Measurements from ENCODE around the gene SUDS3. TPM values are rescaled to one million over a fixed set of nuclear protein-coding genes. Genes with fewer than 3 reads are reported as not detected.

SUDS3 gene
- total RNA-seq, 2 experiments from 2014 or later, result 20.6 to 22.0 TPM

DNA sequence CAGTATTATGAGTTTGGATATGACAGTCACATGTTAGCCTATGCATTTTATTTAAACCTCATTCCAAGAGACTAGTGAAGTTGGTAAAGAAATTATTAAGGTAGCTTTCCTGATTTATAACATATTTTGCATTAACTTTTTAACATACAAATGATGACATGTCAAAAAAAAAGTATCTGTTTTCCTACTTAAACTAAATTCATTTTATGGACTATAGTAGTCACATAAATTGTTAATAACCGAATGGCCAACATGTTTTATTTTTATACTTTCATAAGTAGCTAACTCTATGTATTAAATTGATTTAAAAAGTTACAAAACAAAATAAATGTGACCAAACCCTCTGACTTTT is 18.4 kb upstream of the SUDS3 start:
- Mint-ChIP-seq H3K4me3 (peak overlapping the region; percentile 90), H3K9me3 (peaks cover 5% of the 10 kb centered on the region), H3K27ac (peak overlapping the region; percentile 90), H3K27me3 (no peaks in the 10 kb centered on the region), H3K4me1 (ENCODE audit: low read depth) (peaks cover 49% of the 10 kb centered on the region), H3K36me3 (peaks cover 12% of the 10 kb centered on the region)
- POLR2A ChIA-PET, result interaction anchor here (0.5 to 2.6 kb wide), 4 partner anchors 15 to 49 kb away, joined by 3 to 7 read pairs (median 6); partner anchors contain the start of genes SUDS3 and TAOK3
- CTCF ChIA-PET, result interaction anchor here (0.8 to 5.0 kb wide), 10 partner anchors 11 to 1224 kb away, joined by 3 to 94 read pairs (median 5); partner anchors contain the start of genes SUDS3 and TAOK3
- DNase-seq, result no peak
- intact Hi-C loops (cut with micrococcal nuclease), result loop anchor here (2.0 to 5.0 kb wide), 3 partner anchors 176 to 306 kb away; no protein-coding TSS in a partner anchor

DNA sequence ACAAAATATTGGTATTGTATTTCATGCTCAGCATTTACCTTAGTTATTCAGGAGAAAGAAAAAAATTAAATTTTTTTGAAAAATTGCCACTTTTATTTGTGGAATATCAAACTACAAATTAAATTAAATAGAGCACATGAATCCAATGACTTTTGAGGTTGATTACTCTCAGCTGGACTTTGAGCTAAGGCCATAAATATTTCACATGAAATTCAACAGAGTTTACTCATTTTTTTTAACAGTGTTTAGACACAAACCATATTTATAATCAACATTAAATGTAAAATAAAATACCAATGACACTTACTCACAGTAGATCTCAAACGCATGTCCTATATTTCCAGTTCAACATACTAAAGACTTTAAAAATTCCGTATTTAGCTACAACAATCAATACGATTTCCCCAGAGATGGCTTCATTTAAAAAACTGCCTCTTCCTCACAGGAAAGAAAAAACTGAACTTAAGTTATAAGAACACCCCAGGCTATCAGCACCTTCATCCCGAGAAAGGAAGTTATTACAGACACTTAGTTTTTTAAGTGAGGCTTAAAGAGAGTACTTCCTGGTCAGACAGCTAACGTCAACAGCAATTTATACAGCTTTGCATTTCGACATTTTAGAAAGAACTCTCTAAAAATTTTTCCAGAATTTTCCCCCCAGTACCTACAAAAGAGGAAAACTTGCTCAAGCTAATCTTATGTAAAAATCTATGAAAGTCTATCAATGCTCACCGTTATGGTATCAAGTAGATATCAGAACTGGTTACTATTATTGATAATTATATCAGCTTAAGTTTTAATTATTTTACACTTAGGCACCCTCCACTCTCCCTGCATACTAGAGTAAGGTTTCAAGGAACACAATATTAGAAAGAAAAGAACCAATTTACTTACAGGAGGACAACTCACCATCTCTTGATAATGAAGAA is 17.5 kb upstream of the SUDS3 start:
- DNase-seq, result no peak
- Mint-ChIP-seq H3K4me3 (peak overlapping the region; percentile 90), H3K9me3 (peaks cover 5% of the 10 kb centered on the region), H3K4me1 (ENCODE audit: low read depth) (peaks cover 45% of the 10 kb centered on the region), H3K27me3 (no peaks in the 10 kb centered on the region), H3K36me3 (peaks cover 11% of the 10 kb centered on the region), H3K27ac (peak overlapping the region; percentile 91)
- intact Hi-C loops (cut with micrococcal nuclease), result loop anchor here (1.0 to 5.0 kb wide), 5 partner anchors 14 to 307 kb away; no protein-coding TSS in a partner anchor
- POLR2A ChIA-PET, result interaction anchor here (1.0 to 2.6 kb wide), 5 partner anchors 14 to 51 kb away, joined by 3 to 7 read pairs (median 7); partner anchors contain the start of genes SUDS3 and TAOK3
- CTCF ChIA-PET, result interaction anchor here (0.6 to 5.0 kb wide), 12 partner anchors 10 to 1521 kb away, joined by 3 to 94 read pairs (median 4); partner anchors contain the start of genes SUDS3 and TAOK3

GRCh38 chr12:118359541-118359915 is 16.8 kb upstream of the SUDS3 start:
- H3K9me3 Mint-ChIP-seq, result peaks cover 2% of the 10 kb centered on the region
- intact Hi-C loops (cut with micrococcal nuclease), result loop anchor here (1.0 to 5.0 kb wide), 5 partner anchors 14 to 307 kb away; no protein-coding TSS in a partner anchor
- POLR2A ChIA-PET, result interaction anchor here (1.0 to 2.6 kb wide), 5 partner anchors 13 to 52 kb away, joined by 3 to 7 read pairs (median 7); partner anchors contain the start of genes SUDS3 and TAOK3
- CTCF ChIA-PET, result interaction anchor here (1.0 to 5.0 kb wide), 5 partner anchors 11 to 199 kb away, joined by 3 to 94 read pairs (median 4); partner anchors contain the start of genes SUDS3 and TAOK3
- H3K36me3 Mint-ChIP-seq, result peaks cover 7% of the 10 kb centered on the region
- peak overlapping the region; percentile 90 for H3K4me3 Mint-ChIP-seq
- peak; percentile 47 for DNase-seq
- peaks cover 42% of the 10 kb centered on the region for H3K4me1 Mint-ChIP-seq (ENCODE audit: low read depth)
- no peaks in the 10 kb centered on the region for H3K27me3 Mint-ChIP-seq
- peak overlapping the region; percentile 91 for H3K27ac Mint-ChIP-seq

DNA sequence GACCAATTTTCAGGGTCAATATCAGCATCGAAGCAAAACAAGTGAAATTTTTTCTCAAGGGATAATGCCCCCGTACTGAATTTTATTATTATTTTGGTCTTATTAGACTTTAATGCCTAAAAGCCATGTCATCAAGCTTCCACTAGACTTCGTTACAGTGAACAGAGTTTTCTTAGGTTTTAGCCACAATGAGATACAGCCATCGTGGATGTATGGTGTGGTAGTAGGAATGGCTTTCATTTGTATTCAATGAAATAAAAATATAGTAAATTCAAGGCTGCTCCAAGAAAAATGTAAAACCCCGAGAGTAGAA is 15.3 kb upstream of the SUDS3 start:
- Mint-ChIP-seq H3K4me1 (ENCODE audit: low read depth) (peaks cover 28% of the 10 kb centered on the region), H3K9me3 (no peaks in the 10 kb centered on the region), H3K27me3 (no peaks in the 10 kb centered on the region), H3K36me3 (no peaks in the 10 kb centered on the region), H3K27ac (no peak overlapping the region), H3K4me3 (no peak overlapping the region)
- ChIA-PET CTCF (interaction anchor here (0.8 kb wide), 1 partner anchor 16 kb away, joined by 3 read pairs; the partner anchor contains the start of gene SUDS3), POLR2A (no interaction called here)
- intact Hi-C loops (cut with micrococcal nuclease), result no loop called here
- DNase-seq, result no peak

DNA sequence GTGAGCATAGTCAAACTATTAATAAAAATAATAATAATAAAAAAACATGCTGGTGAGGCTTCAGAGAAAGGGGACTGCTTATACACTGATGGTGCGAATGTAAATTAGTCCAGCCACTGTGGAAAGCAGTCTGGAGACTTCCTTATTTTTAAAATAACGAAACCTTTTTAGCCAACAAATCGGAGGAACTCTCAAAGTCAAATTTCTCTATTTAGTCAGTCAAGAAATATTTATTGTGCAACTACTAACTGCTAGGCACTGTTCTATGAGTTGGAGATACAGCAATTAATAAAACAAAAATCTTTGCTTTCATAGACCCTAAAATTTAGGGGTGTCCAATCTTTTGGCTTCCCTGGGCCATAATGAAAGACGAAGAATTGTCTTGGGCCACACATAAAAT is 14.5 kb upstream of the SUDS3 start:
- intact Hi-C loops (cut with micrococcal nuclease), result no loop called here
- Mint-ChIP-seq H3K36me3 (no peaks in the 10 kb centered on the region), H3K4me3 (no peak overlapping the region), H3K9me3 (no peaks in the 10 kb centered on the region), H3K27me3 (no peaks in the 10 kb centered on the region), H3K4me1 (ENCODE audit: low read depth) (peaks cover 21% of the 10 kb centered on the region), H3K27ac (no peak overlapping the region)
- POLR2A ChIA-PET, result no interaction called here
- CTCF ChIA-PET, result no interaction called here
- no peak for DNase-seq

GRCh38 chr12:118368821-118369220 is 7.5 kb upstream of the SUDS3 start:
- no peak overlapping the region for H3K27ac Mint-ChIP-seq
- H3K4me1 Mint-ChIP-seq (ENCODE audit: low read depth), result peaks cover 18% of the 10 kb centered on the region
- H3K4me3 Mint-ChIP-seq, result no peak overlapping the region
- intact Hi-C loops (cut with micrococcal nuclease), result no loop called here
- DNase-seq, result no peak
- CTCF ChIA-PET, result interaction anchor here (1.1 kb wide), 1 partner anchor 10 kb away, joined by 4 read pairs; no protein-coding TSS in a partner anchor
- POLR2A ChIA-PET, result no interaction called here
- H3K36me3 Mint-ChIP-seq, result no peaks in the 10 kb centered on the region
- H3K9me3 Mint-ChIP-seq, result no peaks in the 10 kb centered on the region
- no peaks in the 10 kb centered on the region for H3K27me3 Mint-ChIP-seq

DNA sequence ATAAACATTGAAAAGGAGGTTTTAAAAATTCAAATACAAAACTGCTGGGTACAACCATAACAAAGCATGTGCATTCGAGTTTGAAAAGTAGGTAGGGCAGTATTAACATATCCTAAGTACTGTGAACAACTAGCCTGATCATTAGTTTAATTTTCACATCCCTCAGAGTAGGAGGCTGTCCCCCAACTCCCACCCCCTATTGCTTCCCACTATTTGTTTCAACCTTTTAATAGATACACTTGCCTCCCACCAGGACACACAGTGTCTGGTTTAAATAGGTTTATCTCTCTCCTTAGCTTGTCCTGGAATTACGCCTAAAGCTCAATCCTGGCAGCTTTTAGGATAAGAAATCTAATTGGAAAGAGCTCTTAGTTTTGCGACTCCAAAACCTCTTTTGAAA is 5.8 kb upstream of the SUDS3 start:
- DNase-seq, result no peak
- no peak overlapping the region for H3K27ac Mint-ChIP-seq

DNA sequence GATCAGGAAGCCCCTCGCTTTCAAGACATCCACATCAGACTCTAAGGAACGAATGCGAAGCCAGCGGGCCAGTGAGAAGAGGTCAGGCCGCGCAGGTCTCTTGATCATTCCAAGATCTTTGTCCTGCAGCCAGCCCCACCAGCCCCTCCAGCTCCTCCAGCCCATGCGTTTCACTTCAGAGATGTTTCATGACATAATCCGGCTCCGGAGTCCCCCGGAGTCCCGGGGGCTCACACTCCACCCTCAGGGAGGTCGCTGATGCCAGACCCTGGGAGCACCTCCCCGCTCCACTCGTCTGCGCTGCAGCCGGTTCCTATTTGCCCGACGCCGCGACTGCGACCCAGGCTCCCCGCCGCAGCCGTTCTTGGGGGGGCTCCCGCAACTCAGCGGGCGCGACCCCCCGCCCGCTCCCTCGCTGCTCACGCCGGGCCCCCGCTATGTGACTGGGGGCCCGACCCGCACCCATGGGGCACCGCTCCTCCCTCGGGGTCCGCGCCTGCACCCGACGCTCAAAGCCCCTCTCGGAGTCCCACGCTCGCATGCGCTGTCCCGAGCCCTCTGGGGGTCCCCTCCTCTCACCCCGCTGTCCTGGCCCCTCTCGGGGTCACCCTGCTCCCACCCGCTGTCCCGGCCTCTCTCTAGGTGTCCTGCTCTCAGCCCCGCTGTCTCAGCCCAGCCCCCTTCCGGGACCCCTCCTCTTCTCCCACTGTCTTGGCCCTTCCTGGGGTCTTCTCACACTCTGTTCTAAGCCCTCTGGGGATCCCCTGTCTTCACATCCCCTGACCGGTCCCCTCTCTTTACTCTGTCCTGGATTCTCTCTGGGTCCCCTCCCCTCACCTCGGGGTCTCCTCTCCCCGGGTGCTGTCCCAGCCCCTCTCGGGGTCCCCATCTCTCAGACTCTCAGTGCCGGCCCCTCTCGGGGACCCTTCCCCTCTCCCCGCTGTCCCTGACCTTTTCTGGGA is 4.8 kb upstream of the SUDS3 start:
- no peak overlapping the region for H3K27ac Mint-ChIP-seq
- peak overlapping the region; percentile 90 for H3K4me3 Mint-ChIP-seq
- peak; percentile 18 for DNase-seq
- CTCF ChIA-PET, result interaction anchor here (0.6 to 1.2 kb wide), 4 partner anchors 12 to 498 kb away, joined by 3 to 7 read pairs (median 4); no protein-coding TSS in a partner anchor
- H3K36me3 Mint-ChIP-seq, result no peaks in the 10 kb centered on the region
- H3K27me3 Mint-ChIP-seq, result no peaks in the 10 kb centered on the region
- H3K4me1 Mint-ChIP-seq (ENCODE audit: low read depth), result peaks cover 38% of the 10 kb centered on the region
- POLR2A ChIA-PET, result no interaction called here
- H3K9me3 Mint-ChIP-seq, result no peaks in the 10 kb centered on the region
- intact Hi-C loops (cut with micrococcal nuclease), result loop anchor here (5.0 to 10.0 kb wide), 2 partner anchors 319 to 1293 kb away; partner anchors contain the start of gene PRKAB1

More for the DNA sequence above, 5.8 kb upstream of the SUDS3 start:
- CTCF ChIA-PET, result interaction anchor here (0.6 to 1.2 kb wide), 4 partner anchors 11 to 497 kb away, joined by 3 to 7 read pairs (median 4); no protein-coding TSS in a partner anchor
- Mint-ChIP-seq H3K4me3 (peak overlapping the region; percentile 90), H3K27me3 (no peaks in the 10 kb centered on the region), H3K36me3 (no peaks in the 10 kb centered on the region), H3K4me1 (ENCODE audit: low read depth) (peaks cover 34% of the 10 kb centered on the region), H3K9me3 (no peaks in the 10 kb centered on the region)
- POLR2A ChIA-PET, result no interaction called here
- intact Hi-C loops (cut with micrococcal nuclease), result loop anchor here (5.0 to 10.0 kb wide), 2 partner anchors 318 to 1294 kb away; partner anchors contain the start of gene PRKAB1

DNA sequence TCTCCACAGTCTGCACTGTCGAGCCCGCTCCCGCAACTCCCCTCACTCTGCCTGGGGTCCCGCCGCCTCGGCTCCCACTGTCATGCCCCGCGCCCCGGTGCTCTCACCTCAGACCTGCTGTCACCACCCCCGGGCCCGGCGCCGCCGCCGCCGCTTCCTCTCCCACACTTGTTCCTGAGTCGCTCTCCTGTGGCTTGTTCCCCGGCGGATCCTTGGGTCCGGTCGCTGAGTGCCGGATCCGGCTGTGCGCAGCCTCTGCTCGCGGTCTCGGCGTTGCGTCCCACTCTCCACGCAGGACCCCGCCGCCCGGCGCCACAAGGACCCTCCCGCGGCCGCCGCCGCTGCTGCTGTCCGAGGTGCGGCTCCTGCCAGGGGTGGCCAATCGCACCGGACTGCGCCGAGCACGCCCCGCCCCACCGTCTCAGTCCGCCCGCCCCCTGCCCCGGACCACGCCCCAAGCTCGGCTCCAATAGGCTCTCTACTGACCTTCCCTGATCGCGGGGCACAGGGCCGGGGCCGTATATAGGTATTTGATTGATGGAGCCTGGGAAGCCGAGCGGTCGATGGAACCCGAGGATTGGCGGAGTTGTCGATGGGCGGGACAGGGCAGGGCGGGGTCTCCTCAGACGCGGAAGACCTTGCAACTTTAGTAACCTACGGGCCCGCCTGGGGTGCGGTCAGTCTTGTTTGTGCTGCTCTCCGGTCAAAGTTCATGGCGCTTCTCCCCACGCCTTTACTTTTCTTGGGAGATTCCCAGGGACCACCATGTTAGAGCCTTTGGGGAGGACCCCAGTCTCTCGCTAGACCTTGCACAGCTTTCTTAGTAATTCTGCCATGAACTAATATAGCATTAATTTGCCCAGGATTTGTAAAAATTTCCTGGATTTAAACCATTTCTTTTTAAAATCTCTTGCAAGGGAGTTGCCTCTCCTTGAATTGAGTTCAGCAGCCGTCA is 3.5 kb upstream of the SUDS3 start, which contains the start of gene TAOK3:
Gene TAOK3, minus strand, starts transcription at position 367 of the 955 bp plus-strand sequence. CDS start 117,340 bp downstream, outside the sequence.
- peak within 1 kb of the TSS; percentile 95 for H3K27ac Mint-ChIP-seq
- H3K9me3 Mint-ChIP-seq, result no peaks in the 10 kb centered on the region
- POLR2A ChIA-PET, result interaction anchor here (0.6 to 1.6 kb wide), 5 partner anchors 15 to 252 kb away, joined by 3 to 7 read pairs (median 3); no protein-coding TSS in a partner anchor
- intact Hi-C loops (cut with micrococcal nuclease), result loop anchor here (1.0 to 10.0 kb wide), 5 partner anchors 14 to 1292 kb away; partner anchors contain the start of genes PEBP1 and PRKAB1
- peaks cover 43% of the 10 kb centered on the region for H3K4me1 Mint-ChIP-seq (ENCODE audit: low read depth)
- CTCF ChIA-PET, result interaction anchor here (0.9 to 2.3 kb wide), 5 partner anchors 14 to 499 kb away, joined by 3 to 17 read pairs (median 4); no protein-coding TSS in a partner anchor
- H3K4me3 Mint-ChIP-seq, result peak within 1 kb of the TSS; percentile 90
- H3K36me3 Mint-ChIP-seq, result no peaks in the 10 kb centered on the region
- H3K27me3 Mint-ChIP-seq, result no peaks in the 10 kb centered on the region
- peak; percentile 99 for DNase-seq

GRCh38 chr12:118373616-118374015 is 2.7 kb upstream of the SUDS3 start:
- ChIA-PET CTCF (interaction anchor here (0.6 to 2.3 kb wide), 5 partner anchors 15 to 328 kb away, joined by 3 to 17 read pairs (median 3); no protein-coding TSS in a partner anchor), POLR2A (interaction anchor here (0.7 to 1.6 kb wide), 3 partner anchors 15 to 100 kb away, joined by 3 read pairs; no protein-coding TSS in a partner anchor)
- Mint-ChIP-seq H3K4me1 (ENCODE audit: low read depth) (peaks cover 46% of the 10 kb centered on the region), H3K4me3 (peak overlapping the region; percentile 90), H3K27me3 (no peaks in the 10 kb centered on the region), H3K9me3 (no peaks in the 10 kb centered on the region), H3K27ac (peak overlapping the region; percentile 95), H3K36me3 (no peaks in the 10 kb centered on the region)
- intact Hi-C loops (cut with micrococcal nuclease), result loop anchor here (1.0 to 10.0 kb wide), 5 partner anchors 14 to 1291 kb away; partner anchors contain the start of genes PEBP1 and PRKAB1
- DNase-seq, result no peak

All from activated CD4-positive, alpha-beta memory T cell treated with anti-CD3 and anti-CD28 coated beads for 36 hours (primary cell).